Heart left ventricle (tissue), 16 donors: ENCODE results near the gene ERCC6L2. TPM values are rescaled to one million over a fixed set of nuclear protein-coding genes. Genes with fewer than 3 reads are reported as not detected.
A peak's percentile ranks its signal among the peaks of the same experiment; 100 is the strongest.

Source experiments
- ATAC-seq, 4 donors: fragments of 200-7000 bp; cut with Tn5 transposase; one replicate each; pipeline ENCODE4 v1.9.1; 2020 to 2022; ENCODE audit warnings: moderate library complexity in 4 of 4, mild to moderate bottlenecking in 3 of 4, moderate number of reproducible peaks in 1 of 4
- DNase-seq, 5 donors: peaks; one replicate each; pipeline ENCODE4 v3.0.0-alpha.2; 2020
- H3K27ac ChIP-seq, 12 donors: fragments of 200-600 bp; sonication (generic) in 4 of 12; one replicate each; pipeline versions ENCODE4 v1.5.0 to v1.8.0; 2016 to 2022; ENCODE audit warnings: mild to moderate bottlenecking in 2 of 12
- H3K27me3 ChIP-seq, 9 donors: fragments of 200-600 bp; sonication (generic) in 2 of 9; one replicate each; pipeline versions ENCODE4 v1.5.1 to v1.8.0; 2016 to 2022; ENCODE audit warnings: mild to moderate bottlenecking in 3 of 9
- H3K36me3 ChIP-seq, 9 donors: fragments of 200-600 bp; sonication (generic) in 2 of 9; one replicate each; pipeline versions ENCODE4 v1.5.0 to v1.8.0; 2018 to 2022; ENCODE audit warnings: mild to moderate bottlenecking in 2 of 9
- H3K4me1 ChIP-seq, 12 donors: fragments of 200-600 bp; sonication (generic) in 4 of 12; one replicate each; pipeline versions ENCODE4 v1.5.0 to v1.8.0; 2016 to 2022; ENCODE audit warnings: mild to moderate bottlenecking in 3 of 12
- H3K4me3 ChIP-seq, 12 donors: fragments of 200-600 bp; sonication (generic) in 4 of 12; one replicate each; pipeline versions ENCODE4 v1.5.0 to v1.8.0; 2017 to 2022; ENCODE audit warnings: mild to moderate bottlenecking in 9 of 12, moderate library complexity in 4 of 12
- H3K9me3 ChIP-seq, 12 donors: fragments of 200-600 bp; sonication (generic) in 4 of 12; one replicate each; pipeline versions ENCODE4 v1.5.0 to v1.8.0; 2016 to 2022; ENCODE audit warnings: mild to moderate bottlenecking in 1 of 12
- POLR2A ChIP-seq, 2 donors: fragments of 450-650 bp; IDR thresholded peaks; one replicate each; pipeline ENCODE4 v1.6.1; 2017; ENCODE audit warnings: antibody characterized with exemption in 2 of 2, mild to moderate bottlenecking in 2 of 2, moderate library complexity in 2 of 2
- WGBS, 4 donors: extraction: QIAGEN DNeasy Blood & Tissue Kit in 2 of 4; methylation state at CpG; one replicate each; pipeline versions ENCODE4 v1.1.5 to v1.1.7; 2013 to 2018; 5-methylcytosine and 5-hydroxymethylcytosine counted together
- intact Hi-C, 10 donors: fragments of 100-400 bp; cut with DNase I; formaldehyde crosslinking; loops; one replicate each; pipeline versions ENCODE4 v1.11.1 to v1.14.2; 2022
- polyA plus RNA-seq, 2 donors: library from polyadenylated mRNA; stranded (reverse); fragments of 200-250 nt; gene quantifications; one replicate each; pipeline ENCODE4 v1.2.3, GENCODE V29; 2013
- total RNA-seq, 9 donors: library from RNA; depleted of rRNA in 2 of 9; stranded (reverse); fragments of >200 nt in 2 of 9; fragmentation: NEBNext Ultra II Directional in 3 of 9; extraction: Animal tissue kit (Norgen Biotek cat#: 25700) in 3 of 9; gene quantifications; one replicate each; pipeline versions ENCODE4 v1.1.0 to v1.2.4, GENCODE V29; 2016 to 2023
- TF ChIP-seq, protein P1 (sequence below), 12 donors: fragments of 200-600 bp; sonication (generic) in 4 of 12; IDR thresholded peaks; one replicate each; pipeline versions ENCODE4 v1.5.0 to v1.8.0; 2018 to 2022; ENCODE audit warnings: antibody characterized with exemption in 12 of 12, mild to moderate bottlenecking in 5 of 12
- donor health status: ischemic (EF 13 %, LVEDD 7.1; RV severe dilation, severe dysfunction).
- donor health status: healthy with polysubstance abuse.
- donor health status: DM: no; HTN: yes; CAD: no.
- donor health status: DM: no; HTN: no; CAD: no.
- donor health status: ischemic (EF 25% LVEDD 6.9; RV normal size, moderate dysfunction).
- donor health status: ischemic (EF 25% LVEDD 5.7; RV mildly dilated, moderate dysfunction).
- donor health status: healthy.
- donor health status: DM: yes; HTN: yes; CAD: no.
- donor health status: ischemic (EF 35%, LVEDD 5.7; RV mildly dilated, moderate dysfunction).
- donor health status: nonischemic (EF 11% LVEDD 7.7; RV severe dilation, severe dysfunction).
- donor health status: DM: yes; HTN: yes; CAD: no.
- donor health status: PGD.
- donor health status: ischemic (EF 29% LVEDD 5.4; RV normal size, mild dysfunction).
- donor health status: nonischemic (EF 23%, LVEDD 6.1; RV moderate dilation, normal function).

ERCC6L2 gene
- total and polyA plus RNA-seq, 11 donors: 4.0 to 46.8 (median 27.4) TPM

DNA sequence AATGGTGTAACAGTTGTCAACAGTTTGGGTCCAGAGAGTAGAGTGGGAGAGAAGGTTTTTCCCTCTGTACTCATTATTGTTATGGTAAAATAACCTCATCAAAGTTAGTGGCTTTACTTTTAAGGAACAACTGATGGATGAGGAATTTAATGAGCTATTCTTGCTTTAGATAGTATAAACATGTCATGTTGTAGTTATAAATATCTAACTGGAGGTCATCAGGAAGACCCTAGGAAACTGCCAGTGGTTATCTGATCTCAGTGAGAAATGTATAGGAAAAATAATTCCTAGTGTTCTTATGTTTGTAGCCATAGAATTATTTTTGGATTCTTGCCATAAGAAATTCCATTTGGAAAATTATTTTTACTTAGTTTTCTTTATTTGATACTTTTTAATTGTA, 4.1 kb downstream of the ERCC6L2 start:
- no peak for ATAC-seq
- Histone ChIP-seq H3K27me3 (no peaks in the 10 kb centered on the region), H3K4me1 (peaks cover 0 to 23% (median 11%) of the 10 kb centered on the region in 12 donors), H3K4me3 (no peak overlapping the region), H3K9me3 (no peaks in the 10 kb centered on the region), H3K36me3 (peaks cover 0 to 38% (median 20%) of the 10 kb centered on the region in 9 donors), H3K27ac (peak overlapping the region in 1 of 12 donors; percentile 13)
- intact Hi-C loops: loop anchor here in 9 of 10 donors (5.0 to 10.0 kb wide), 5 partner anchors 152 to 565 kb away; partner anchors contain the start of genes PTCH1 (in 2 of the 9) and FANCC (in 1 of the 9)
- DNase-seq: no peak
- TF ChIP-seq POLR2A (IDR thresholded peaks at IDR 0.05): no peak
- TF ChIP-seq, protein P1, sequence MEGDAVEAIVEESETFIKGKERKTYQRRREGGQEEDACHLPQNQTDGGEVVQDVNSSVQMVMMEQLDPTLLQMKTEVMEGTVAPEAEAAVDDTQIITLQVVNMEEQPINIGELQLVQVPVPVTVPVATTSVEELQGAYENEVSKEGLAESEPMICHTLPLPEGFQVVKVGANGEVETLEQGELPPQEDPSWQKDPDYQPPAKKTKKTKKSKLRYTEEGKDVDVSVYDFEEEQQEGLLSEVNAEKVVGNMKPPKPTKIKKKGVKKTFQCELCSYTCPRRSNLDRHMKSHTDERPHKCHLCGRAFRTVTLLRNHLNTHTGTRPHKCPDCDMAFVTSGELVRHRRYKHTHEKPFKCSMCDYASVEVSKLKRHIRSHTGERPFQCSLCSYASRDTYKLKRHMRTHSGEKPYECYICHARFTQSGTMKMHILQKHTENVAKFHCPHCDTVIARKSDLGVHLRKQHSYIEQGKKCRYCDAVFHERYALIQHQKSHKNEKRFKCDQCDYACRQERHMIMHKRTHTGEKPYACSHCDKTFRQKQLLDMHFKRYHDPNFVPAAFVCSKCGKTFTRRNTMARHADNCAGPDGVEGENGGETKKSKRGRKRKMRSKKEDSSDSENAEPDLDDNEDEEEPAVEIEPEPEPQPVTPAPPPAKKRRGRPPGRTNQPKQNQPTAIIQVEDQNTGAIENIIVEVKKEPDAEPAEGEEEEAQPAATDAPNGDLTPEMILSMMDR (IDR thresholded peaks at IDR 0.05): no peak

DNA sequence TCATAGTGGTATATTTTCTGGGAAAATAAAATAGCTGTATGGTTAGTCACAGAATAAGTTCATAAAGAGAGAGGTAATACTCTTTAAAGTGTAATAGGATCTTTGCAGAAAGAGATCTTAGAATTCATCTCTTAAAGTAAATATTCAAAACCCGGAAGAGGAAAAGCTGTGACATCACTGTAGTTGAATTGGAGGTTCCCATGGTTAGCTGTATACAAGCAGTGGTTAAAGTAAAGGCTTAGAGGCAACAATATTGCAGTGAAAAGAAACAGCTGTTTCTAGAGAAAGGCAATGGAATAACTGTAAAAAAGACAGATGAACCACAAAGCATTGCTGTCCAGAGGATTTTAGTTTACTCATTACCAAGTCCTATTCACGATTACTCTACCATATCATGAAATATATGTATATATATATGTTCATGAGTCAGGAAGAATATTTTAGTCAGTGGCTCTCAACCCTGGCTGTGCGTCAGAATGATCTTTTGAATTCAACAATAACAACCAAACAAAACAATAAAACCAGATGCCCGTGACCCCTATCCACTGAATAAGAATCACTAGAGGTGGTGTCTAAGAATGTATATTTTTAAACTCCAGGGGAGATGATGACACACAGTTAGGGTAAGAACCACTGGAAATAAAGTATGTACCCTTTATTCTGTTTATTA, 4.7 kb downstream of the ERCC6L2 start:
- 68 to 77% (median 72%) methylated on average over 4 of the region's 4 CpGs for WGBS, 4 donors
- TF ChIP-seq, protein P1 (IDR thresholded peaks at IDR 0.05): no peak
- no peak for TF ChIP-seq POLR2A (IDR thresholded peaks at IDR 0.05)
- Histone ChIP-seq H3K4me3 (no peak overlapping the region), H3K9me3 (no peaks in the 10 kb centered on the region), H3K27me3 (no peaks in the 10 kb centered on the region), H3K27ac (peak overlapping the region in 1 of 12 donors; percentile 13), H3K4me1 (peaks cover 0 to 20% (median 10%) of the 10 kb centered on the region in 12 donors), H3K36me3 (peaks cover 0 to 41% (median 26%) of the 10 kb centered on the region in 9 donors)
- intact Hi-C loops: no loop called here
- no peak for ATAC-seq
- DNase-seq: no peak

DNA sequence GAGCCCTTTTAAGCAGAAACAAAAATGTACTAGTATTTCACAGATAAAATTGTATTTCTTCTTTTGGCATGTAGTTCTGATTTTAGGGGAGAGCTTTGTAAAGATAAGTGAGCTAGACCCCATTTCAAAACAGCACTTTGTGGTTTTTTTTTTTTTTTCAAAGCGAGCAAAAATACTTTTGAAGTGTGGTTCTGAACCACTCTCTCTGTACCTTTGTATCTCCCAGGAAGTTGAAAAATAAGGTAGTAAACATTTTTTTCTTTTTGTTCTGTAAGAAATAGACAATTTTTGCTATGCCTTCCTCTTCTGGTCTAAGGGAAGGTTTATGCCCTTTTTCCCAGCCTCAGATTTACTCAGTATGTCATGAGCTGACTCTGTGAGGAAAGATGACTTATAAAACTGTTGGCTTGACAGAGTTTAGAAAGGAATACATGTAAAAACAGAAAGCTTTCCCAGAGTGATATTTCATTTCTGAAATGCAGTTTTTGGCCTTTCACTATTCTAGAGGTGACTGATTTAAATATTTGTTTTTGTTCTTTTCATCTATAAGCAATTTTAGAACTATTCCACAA, 12.5 kb downstream of the ERCC6L2 start:
- 91 to 98% (median 95%) methylated on average over 1 of the region's 1 CpG for WGBS, 4 donors
- H3K27ac ChIP-seq: no peak overlapping the region
- no peak for TF ChIP-seq POLR2A (IDR thresholded peaks at IDR 0.05)
- TF ChIP-seq, protein P1 (IDR thresholded peaks at IDR 0.05): no peak
- no peaks in the 10 kb centered on the region for H3K27me3 ChIP-seq
- peaks cover 0 to 33% (median 11%) of the 10 kb centered on the region in 9 donors for H3K36me3 ChIP-seq
- H3K4me3 ChIP-seq: no peak overlapping the region
- intact Hi-C loops: no loop called here
- ATAC-seq (no peak), DNase-seq (no peak)
- peaks cover 0 to 11% (median 7%) of the 10 kb centered on the region in 12 donors for H3K9me3 ChIP-seq
- H3K4me1 ChIP-seq: peaks cover 0 to 9% (median 0%) of the 10 kb centered on the region in 12 donors

DNA sequence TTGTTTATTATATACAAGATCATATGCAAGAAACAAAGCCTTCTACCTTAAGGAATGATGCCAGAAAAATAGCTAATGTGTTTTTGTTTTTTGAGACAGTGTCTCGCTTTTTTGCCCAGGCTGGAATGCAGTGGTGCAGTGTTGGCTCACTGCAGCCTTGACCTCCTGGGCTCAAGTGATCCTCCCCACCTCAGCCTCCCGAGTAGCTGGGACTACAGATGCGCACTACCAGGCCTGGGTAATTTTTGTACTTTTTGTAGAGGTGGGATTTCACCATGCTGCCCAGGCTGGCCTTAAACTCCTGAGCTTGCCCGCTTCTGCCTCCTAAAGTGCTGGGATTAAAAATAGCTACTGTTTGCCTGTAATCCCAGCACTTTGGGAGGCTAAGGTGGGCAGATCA, 15.1 kb downstream of the ERCC6L2 start:
- no peaks in the 10 kb centered on the region for H3K27me3 ChIP-seq
- 97 to 98% (median 97%) methylated on average over 4 of the region's 4 CpGs for WGBS, 4 donors
- H3K9me3 ChIP-seq: peaks cover 0 to 15% (median 8%) of the 10 kb centered on the region in 12 donors
- no peak overlapping the region for H3K27ac ChIP-seq
- DNase-seq (no peak), ATAC-seq (no peak)
- H3K36me3 ChIP-seq: peaks cover 0 to 11% (median 0%) of the 10 kb centered on the region in 9 donors
- H3K4me3 ChIP-seq: no peak overlapping the region
- TF ChIP-seq POLR2A (IDR thresholded peaks at IDR 0.05): no peak
- TF ChIP-seq, protein P1 (IDR thresholded peaks at IDR 0.05): no peak
- H3K4me1 ChIP-seq: peaks cover 0 to 5% (median 0%) of the 10 kb centered on the region in 12 donors
- intact Hi-C loops: no loop called here
